Neuron (in vitro differentiated cells): ENCODE results near the gene CGB2.
"Not testable (repeated sequence)": the region's sequence is repeated elsewhere in the genome, so short reads cannot be mapped to it uniquely, and the experiment has no call there.

Experiments
- H2AFZ ChIP-seq: one replicate; pipeline ENCODE4 v1.6.1; 2013; ENCODE audit warnings: low read depth, mild to moderate bottlenecking, inconsistent platforms, low read length, moderate library complexity
- H3K27me3 ChIP-seq: one replicate; pipeline ENCODE4 v1.6.1; 2013; ENCODE audit warnings: low read length; ENCODE audit not compliant: insufficient read depth
- H3K36me3 ChIP-seq: one replicate; pipeline ENCODE4 v1.6.1; 2013; ENCODE audit warnings: low read length; ENCODE audit not compliant: insufficient read depth
- H3K4me1 ChIP-seq: one replicate; pipeline ENCODE4 v1.6.1; 2013; ENCODE audit warnings: low read length; ENCODE audit not compliant: insufficient read depth
- H3K4me3 ChIP-seq: 2 replicates; pipeline ENCODE4 v1.5.1; 2013; ENCODE audit warnings: mild to moderate bottlenecking, low read length, moderate library complexity
- H3K9me3 ChIP-seq: one replicate; pipeline ENCODE4 v1.6.1; 2013; ENCODE audit warnings: low read length

Gene CGB2

DNA sequence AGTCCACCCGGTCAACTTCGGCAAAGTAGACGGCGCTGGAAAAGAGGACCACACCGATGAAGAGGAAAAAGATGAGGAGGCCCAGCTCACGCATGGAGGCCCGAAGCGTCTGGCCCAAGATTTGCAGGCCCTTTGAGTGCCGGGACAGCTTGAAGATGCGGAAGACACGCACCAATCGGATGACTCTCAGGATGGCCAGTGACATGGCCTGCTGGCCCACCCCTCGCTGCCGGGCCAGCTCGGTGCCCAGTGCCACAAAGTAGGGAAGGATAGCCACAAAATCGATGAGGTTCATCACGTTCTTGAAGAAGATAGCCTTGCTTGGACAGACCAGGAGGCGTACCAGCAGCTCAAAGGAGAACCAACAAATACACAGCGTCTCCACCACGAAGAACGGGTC is 38.7 kb downstream of the CGB2 start:
- H3K27me3 ChIP-seq: peaks cover 65% of the 10 kb centered on the region

DNA sequence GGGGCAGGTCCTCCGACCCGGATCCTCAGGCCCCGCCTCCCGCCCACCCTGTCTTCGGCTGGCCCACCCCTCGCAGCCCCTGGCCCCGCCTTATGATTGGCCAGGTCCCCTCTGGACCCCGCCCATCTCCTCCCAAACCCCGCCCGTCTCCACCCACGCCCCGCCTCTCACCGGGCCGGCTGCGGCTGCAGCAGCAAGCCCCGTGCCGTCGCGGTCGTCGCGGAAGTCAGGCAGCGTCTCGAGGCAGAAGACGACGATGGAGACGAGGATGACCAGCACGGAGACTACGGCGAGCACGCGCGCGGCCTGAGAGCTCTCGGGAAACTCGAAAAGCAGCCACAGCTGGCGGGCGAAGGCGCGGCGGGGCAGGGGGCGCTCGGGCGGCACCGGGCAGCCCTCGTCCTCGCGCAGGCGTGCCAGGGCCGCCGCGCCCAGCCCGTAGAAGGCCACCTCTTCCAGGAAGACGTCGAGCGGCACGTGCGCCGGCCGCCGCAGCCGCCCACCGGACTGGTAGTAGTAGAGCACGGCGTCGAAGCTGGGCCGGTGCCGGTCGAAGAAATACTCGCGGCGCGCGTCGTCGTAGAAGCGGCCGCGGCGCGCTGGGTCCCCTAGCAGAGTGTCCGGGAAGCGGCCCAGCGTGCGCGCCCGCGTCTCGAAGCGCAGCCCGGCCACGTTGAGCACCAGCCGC is 40.3 kb downstream of the CGB2 start:
- Histone ChIP-seq H2AFZ (no peak overlapping the region), H3K9me3 (peaks cover 19% of the 10 kb centered on the region), H3K27me3 (peaks cover 49% of the 10 kb centered on the region), H3K4me1 (no peaks in the 10 kb centered on the region), H3K4me3 (no peak overlapping the region), H3K36me3 (no peaks in the 10 kb centered on the region)

More for the DNA sequence above, 38.7 kb downstream of the CGB2 start:
- no peak overlapping the region for H3K4me3 ChIP-seq
- H3K36me3 ChIP-seq: no peaks in the 10 kb centered on the region
- peaks cover 1% of the 10 kb centered on the region for H3K4me1 ChIP-seq
- peaks cover 19% of the 10 kb centered on the region for H3K9me3 ChIP-seq
- H2AFZ ChIP-seq: no peak overlapping the region

- H3K27me3 ChIP-seq: peaks cover 48% of the 10 kb centered on the region
- H3K4me3 ChIP-seq: no peak overlapping the region
- H2AFZ ChIP-seq: no peak overlapping the region
- H3K9me3 ChIP-seq: peaks cover 19% of the 10 kb centered on the region
- H3K36me3 ChIP-seq: no peaks in the 10 kb centered on the region
- no peaks in the 10 kb centered on the region for H3K4me1 ChIP-seq
Observed at GRCh38 chr19:49073514-49074378, 42.1 kb downstream of the CGB2 start.

- peaks cover 43% of the 10 kb centered on the region for H3K27me3 ChIP-seq
Observed at GRCh38 chr19:49074869-49075268, 43.2 kb downstream of the CGB2 start.

GRCh38 chr19:49080392-49080791 is 48.7 kb downstream of the CGB2 start:
- no peak overlapping the region for H2AFZ ChIP-seq
- no peaks in the 10 kb centered on the region for H3K9me3 ChIP-seq
- peaks cover 3% of the 10 kb centered on the region for H3K4me1 ChIP-seq

More at GRCh38 chr19:49074869-49075268, 43.2 kb downstream of the CGB2 start:
- H2AFZ ChIP-seq, H3K4me1 ChIP-seq, H3K36me3 ChIP-seq, H3K4me3 ChIP-seq: not testable (repeated sequence)
- peaks cover 12% of the 10 kb centered on the region for H3K9me3 ChIP-seq

DNA sequence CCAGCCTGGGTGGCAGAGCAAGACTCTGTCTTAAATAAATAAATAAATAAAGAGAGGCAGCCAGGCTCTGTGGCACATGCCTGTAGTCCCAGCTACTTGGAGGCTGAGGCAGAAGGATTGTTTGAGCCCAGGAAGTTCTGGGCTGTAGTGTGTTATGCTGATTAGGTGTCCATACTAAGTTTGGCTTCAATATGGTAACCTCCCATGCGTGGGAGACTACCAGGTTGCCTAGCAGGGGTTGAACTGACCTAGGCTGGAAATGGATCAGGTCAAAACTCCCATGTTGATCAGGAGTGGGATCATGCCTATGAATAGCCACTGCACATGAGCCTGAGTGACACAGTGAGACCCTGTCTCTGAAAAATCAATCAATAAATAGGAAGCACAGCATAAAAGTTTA is 49.6 kb downstream of the CGB2 start:
- H3K9me3 ChIP-seq: no peaks in the 10 kb centered on the region
- peaks cover 2% of the 10 kb centered on the region for H3K36me3 ChIP-seq
- no peaks in the 10 kb centered on the region for H3K27me3 ChIP-seq
- H3K4me3 ChIP-seq: no peak overlapping the region
- peaks cover 7% of the 10 kb centered on the region for H3K4me1 ChIP-seq
- no peak overlapping the region for H2AFZ ChIP-seq

More at GRCh38 chr19:49080392-49080791, 48.7 kb downstream of the CGB2 start:
- Histone ChIP-seq H3K4me3 (no peak overlapping the region), H3K27me3 (no peaks in the 10 kb centered on the region), H3K36me3 (no peaks in the 10 kb centered on the region)
